ENCODE results near the gene ACOT9. TPM values are rescaled to one million over a fixed set of nuclear protein-coding genes. Genes with fewer than 3 reads are reported as not detected.

The ACOT9 gene
- total and polyA plus RNA-seq, 10 donors = 25.7 to 46.9 (median 38.5) TPM

DNA sequence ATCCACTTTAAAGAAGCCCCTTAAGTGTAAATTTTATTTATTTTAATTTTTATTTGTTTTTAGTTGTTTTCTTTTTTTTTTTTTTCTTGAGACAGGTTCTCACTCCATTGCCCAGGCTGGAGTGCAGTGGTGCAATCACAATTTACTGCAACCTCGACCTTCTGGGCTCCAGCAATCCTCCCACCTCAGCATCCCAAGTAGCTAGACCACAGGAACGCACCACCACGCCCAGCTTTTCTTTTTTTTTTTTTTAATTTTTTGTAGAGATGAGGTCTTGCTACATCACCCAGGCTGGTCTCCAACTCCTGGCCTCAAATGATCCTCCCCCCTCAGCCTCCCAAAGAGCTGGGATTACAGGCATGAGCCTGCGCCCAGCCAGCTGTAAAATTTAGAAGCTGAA lies 45.9 kb upstream of the ACOT9 start:
- Histone ChIP-seq H3K27ac (peak overlapping the region in 4 of 8 donors; percentile 46 to 65 (median 58)), H3K9me3 (no peaks in the 10 kb centered on the region), H3K4me3 (no peak overlapping the region), H3K36me3 (peaks cover 0 to 19% (median 7%) of the 10 kb centered on the region in 6 donors), H3K27me3 (replicated peaks in 1 of 7) (no peaks in the 10 kb centered on the region), H3K4me1 (peaks cover 6 to 18% (median 12%) of the 10 kb centered on the region in 6 donors)
- no peak for DNase-seq
- WGBS, 5 donors = 67 to 90% (median 75%) methylated on average over 4 of the region's 4 CpGs
- TF ChIP-seq POLR2AphosphoS5 (IDR thresholded peaks at IDR 0.05) = no peak
- TF ChIP-seq POLR2A (IDR thresholded peaks at IDR 0.05) = no peak
- TF ChIP-seq, protein P1, sequence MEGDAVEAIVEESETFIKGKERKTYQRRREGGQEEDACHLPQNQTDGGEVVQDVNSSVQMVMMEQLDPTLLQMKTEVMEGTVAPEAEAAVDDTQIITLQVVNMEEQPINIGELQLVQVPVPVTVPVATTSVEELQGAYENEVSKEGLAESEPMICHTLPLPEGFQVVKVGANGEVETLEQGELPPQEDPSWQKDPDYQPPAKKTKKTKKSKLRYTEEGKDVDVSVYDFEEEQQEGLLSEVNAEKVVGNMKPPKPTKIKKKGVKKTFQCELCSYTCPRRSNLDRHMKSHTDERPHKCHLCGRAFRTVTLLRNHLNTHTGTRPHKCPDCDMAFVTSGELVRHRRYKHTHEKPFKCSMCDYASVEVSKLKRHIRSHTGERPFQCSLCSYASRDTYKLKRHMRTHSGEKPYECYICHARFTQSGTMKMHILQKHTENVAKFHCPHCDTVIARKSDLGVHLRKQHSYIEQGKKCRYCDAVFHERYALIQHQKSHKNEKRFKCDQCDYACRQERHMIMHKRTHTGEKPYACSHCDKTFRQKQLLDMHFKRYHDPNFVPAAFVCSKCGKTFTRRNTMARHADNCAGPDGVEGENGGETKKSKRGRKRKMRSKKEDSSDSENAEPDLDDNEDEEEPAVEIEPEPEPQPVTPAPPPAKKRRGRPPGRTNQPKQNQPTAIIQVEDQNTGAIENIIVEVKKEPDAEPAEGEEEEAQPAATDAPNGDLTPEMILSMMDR (IDR thresholded peaks at IDR 0.05 in 8 of 11, conservative IDR thresholded peaks at IDR 0.05 in 3 of 11) = no peak
- intact Hi-C loops (cut with DNase I; ENCODE audit: low total_unique reads) = no loop called here

- no peak for DNase-seq
- peaks cover 0 to 19% (median 7%) of the 10 kb centered on the region in 6 donors for H3K36me3 ChIP-seq
- no peak overlapping the region for H3K4me3 ChIP-seq
- intact Hi-C loops (cut with DNase I; ENCODE audit: low total_unique reads) = no loop called here
- no peaks in the 10 kb centered on the region for H3K9me3 ChIP-seq
- no peaks in the 10 kb centered on the region for H3K27me3 ChIP-seq (replicated peaks in 1 of 7)
- peaks cover 6 to 18% (median 12%) of the 10 kb centered on the region in 6 donors for H3K4me1 ChIP-seq
- TF ChIP-seq, protein P1 (IDR thresholded peaks at IDR 0.05 in 8 of 11, conservative IDR thresholded peaks at IDR 0.05 in 3 of 11) = no peak
- TF ChIP-seq POLR2AphosphoS5 (IDR thresholded peaks at IDR 0.05) = no peak
- TF ChIP-seq POLR2A (IDR thresholded peaks at IDR 0.05) = no peak
- H3K27ac ChIP-seq = peak overlapping the region in 4 of 8 donors; percentile 46 to 65 (median 58)
Measured at GRCh38 chrX:23788521-23788920, 45.4 kb upstream of the ACOT9 start.

GRCh38 chrX:23787745-23788118 lies 44.7 kb upstream of the ACOT9 start:
- peaks cover 0 to 4% (median 0%) of the 10 kb centered on the region in 8 donors for H3K9me3 ChIP-seq
- peaks cover 0 to 19% (median 7%) of the 10 kb centered on the region in 6 donors for H3K36me3 ChIP-seq
- H3K27me3 ChIP-seq (replicated peaks in 1 of 7) = no peaks in the 10 kb centered on the region
- intact Hi-C loops (cut with DNase I; ENCODE audit: low total_unique reads) = no loop called here
- H3K4me1 ChIP-seq = peaks cover 6 to 18% (median 12%) of the 10 kb centered on the region in 6 donors
- H3K4me3 ChIP-seq = no peak overlapping the region
- TF ChIP-seq POLR2AphosphoS5 (IDR thresholded peaks at IDR 0.05) = no peak
- DNase-seq = no peak
- H3K27ac ChIP-seq = peak overlapping the region in 4 of 8 donors; percentile 46 to 65 (median 58)
- 87 to 100% (median 98%) methylated on average over 2 of the region's 2 CpGs for WGBS, 5 donors

- DNase-seq = no peak
- H3K27me3 ChIP-seq (replicated peaks in 1 of 7) = no peaks in the 10 kb centered on the region
- H3K4me1 ChIP-seq = peaks cover 8 to 28% (median 20%) of the 10 kb centered on the region in 6 donors
- peaks cover 0 to 19% (median 7%) of the 10 kb centered on the region in 6 donors for H3K36me3 ChIP-seq
- peak overlapping the region in 1 of 8 donors; percentile 77 for H3K4me3 ChIP-seq
- peak overlapping the region in 4 of 8 donors; percentile 96 to 98 (median 98) for H3K27ac ChIP-seq
- WGBS, 5 donors = 77 to 89% (median 82%) methylated on average over 11 of the region's 11 CpGs
- H3K9me3 ChIP-seq = peaks cover 0 to 5% (median 0%) of the 10 kb centered on the region in 8 donors
- intact Hi-C loops (cut with DNase I; ENCODE audit: low total_unique reads) = no loop called here
- peak in 2 of 3 donors; percentile 30 to 59 for TF ChIP-seq POLR2AphosphoS5 (IDR thresholded peaks at IDR 0.05)
- TF ChIP-seq POLR2A (IDR thresholded peaks at IDR 0.05) = no peak
Measured at GRCh38 chrX:23786268-23786815, 43.3 kb upstream of the ACOT9 start.

DNA sequence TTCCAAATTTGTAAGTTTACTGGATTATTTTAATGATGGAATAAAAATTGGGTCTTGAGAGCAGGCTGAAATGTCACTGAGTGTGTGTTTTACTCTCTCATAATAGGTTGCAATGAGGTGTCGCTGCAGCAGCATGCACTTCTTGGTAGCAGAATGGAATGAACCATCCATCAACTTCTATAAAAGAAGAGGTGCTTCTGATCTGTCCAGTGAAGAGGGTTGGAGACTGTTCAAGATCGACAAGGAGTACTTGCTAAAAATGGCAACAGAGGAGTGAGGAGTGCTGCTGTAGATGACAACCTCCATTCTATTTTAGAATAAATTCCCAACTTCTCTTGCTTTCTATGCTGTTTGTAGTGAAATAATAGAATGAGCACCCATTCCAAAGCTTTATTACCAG lies 42.5 kb upstream of the ACOT9 start:
- Histone ChIP-seq H3K4me1 (peaks cover 8 to 36% (median 20%) of the 10 kb centered on the region in 6 donors), H3K27me3 (replicated peaks in 1 of 7) (no peaks in the 10 kb centered on the region), H3K36me3 (peaks cover 0 to 19% (median 7%) of the 10 kb centered on the region in 6 donors), H3K27ac (peak overlapping the region in 6 of 8 donors; percentile 86 to 98 (median 96)), H3K9me3 (peaks cover 0 to 5% (median 0%) of the 10 kb centered on the region in 8 donors), H3K4me3 (peak overlapping the region in 4 of 8 donors; percentile 51 to 77 (median 57))
- TF ChIP-seq POLR2AphosphoS5 (IDR thresholded peaks at IDR 0.05) = peak in 1 of 3 donors; percentile 55
- TF ChIP-seq, protein P1 (IDR thresholded peaks at IDR 0.05 in 8 of 11, conservative IDR thresholded peaks at IDR 0.05 in 3 of 11) = no peak
- TF ChIP-seq POLR2A (IDR thresholded peaks at IDR 0.05) = no peak
- no peak for DNase-seq
- 63 to 88% (median 84%) methylated on average over 2 of the region's 2 CpGs for WGBS, 5 donors
- intact Hi-C loops (cut with DNase I; ENCODE audit: low total_unique reads) = no loop called here
